Mammary epithelial cell (primary cell): ENCODE data around the gene VIPR2.

Source experiments
- EZH2 ChIP-seq: IDR thresholded peaks from 2 replicates; pipeline ENCODE4 v1.6.1; 2012; ENCODE audit warnings: low read length, inconsistent platforms, borderline replicate concordance
- TF ChIP-seq, protein P1 (sequence below), 2 donors: IDR thresholded peaks in 1 of 2; conservative IDR thresholded peaks in 1 of 2; 2 replicates each; pipeline ENCODE4 v1.5.1; 2011 to 2012; ENCODE audit warnings: inconsistent platforms in 2 of 2, low read length in 2 of 2, mild to moderate bottlenecking in 2 of 2, control low read depth in 1 of 2, low read depth in 1 of 2; ENCODE audit not compliant: insufficient read depth in 1 of 2; ENCODE audit errors: extremely low read depth in 1 of 2

- TF ChIP-seq, protein P1, sequence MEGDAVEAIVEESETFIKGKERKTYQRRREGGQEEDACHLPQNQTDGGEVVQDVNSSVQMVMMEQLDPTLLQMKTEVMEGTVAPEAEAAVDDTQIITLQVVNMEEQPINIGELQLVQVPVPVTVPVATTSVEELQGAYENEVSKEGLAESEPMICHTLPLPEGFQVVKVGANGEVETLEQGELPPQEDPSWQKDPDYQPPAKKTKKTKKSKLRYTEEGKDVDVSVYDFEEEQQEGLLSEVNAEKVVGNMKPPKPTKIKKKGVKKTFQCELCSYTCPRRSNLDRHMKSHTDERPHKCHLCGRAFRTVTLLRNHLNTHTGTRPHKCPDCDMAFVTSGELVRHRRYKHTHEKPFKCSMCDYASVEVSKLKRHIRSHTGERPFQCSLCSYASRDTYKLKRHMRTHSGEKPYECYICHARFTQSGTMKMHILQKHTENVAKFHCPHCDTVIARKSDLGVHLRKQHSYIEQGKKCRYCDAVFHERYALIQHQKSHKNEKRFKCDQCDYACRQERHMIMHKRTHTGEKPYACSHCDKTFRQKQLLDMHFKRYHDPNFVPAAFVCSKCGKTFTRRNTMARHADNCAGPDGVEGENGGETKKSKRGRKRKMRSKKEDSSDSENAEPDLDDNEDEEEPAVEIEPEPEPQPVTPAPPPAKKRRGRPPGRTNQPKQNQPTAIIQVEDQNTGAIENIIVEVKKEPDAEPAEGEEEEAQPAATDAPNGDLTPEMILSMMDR (conservative IDR thresholded peaks at IDR 0.05 in 1 of 2, IDR thresholded peaks at IDR 0.05 in 1 of 2; ENCODE audit: extremely low read depth in 1 of 2, insufficient read depth in 1 of 2, low read depth in 1 of 2, low read length in 2 of 2): no peak
- no peak for TF ChIP-seq EZH2
These were observed 151.1 kb downstream of the VIPR2 start for GRCh38 chr7:158993591-158993990.
